HG03460 (cell line): Measurements from ENCODE around the gene NELFA.

Experiments used
- ATAC-seq: cut with Tn5 transposase; IDR thresholded peaks from one replicate; pipeline ENCODE4 v1.9.1; 2021; ENCODE audit not compliant: unreplicated experiment

The NELFA gene

GRCh38 chr4:1967512-1968149, 41.1 kb downstream of the NELFA start:
- ATAC-seq = no peak

GRCh38 chr4:1964971-1965370, 43.8 kb downstream of the NELFA start:
- no peak for ATAC-seq

- no peak for ATAC-seq
Measured at GRCh38 chr4:1964443-1964842, 44.3 kb downstream of the NELFA start.

- no peak for ATAC-seq
Measured at GRCh38 chr4:1962980-1963379, 45.8 kb downstream of the NELFA start.

- no peak for ATAC-seq
Measured at GRCh38 chr4:1961563-1961962, 47.2 kb downstream of the NELFA start.

- no peak for ATAC-seq
Measured at GRCh38 chr4:1961038-1961437, 47.7 kb downstream of the NELFA start.

- no peak for ATAC-seq
Measured at GRCh38 chr4:1960170-1960825, 48.5 kb downstream of the NELFA start.

- no peak for ATAC-seq
Measured at GRCh38 chr4:1959104-1959384, 49.7 kb downstream of the NELFA start.

GRCh38 chr4:1958276-1959103, 50.3 kb downstream of the NELFA start:
- ATAC-seq = no peak

- ATAC-seq = no peak
Measured at GRCh38 chr4:1956631-1957030, 52.1 kb downstream of the NELFA start.

- ATAC-seq = no peak
Measured at GRCh38 chr4:1953335-1953734, 55.4 kb downstream of the NELFA start.

- ATAC-seq = no peak
Measured at GRCh38 chr4:1952719-1953118, 56.1 kb downstream of the NELFA start.

GRCh38 chr4:1952058-1952700, 56.6 kb downstream of the NELFA start:
- no peak for ATAC-seq

GRCh38 chr4:1950369-1950768, 58.4 kb downstream of the NELFA start:
- no peak for ATAC-seq

GRCh38 chr4:1948892-1949436, 59.8 kb downstream of the NELFA start:
- no peak for ATAC-seq

GRCh38 chr4:1948232-1948631, 60.5 kb downstream of the NELFA start:
- ATAC-seq = no peak

GRCh38 chr4:1945912-1946311, 62.9 kb downstream of the NELFA start:
- ATAC-seq = no peak

- no peak for ATAC-seq
Measured at GRCh38 chr4:1945124-1945895, 63.5 kb downstream of the NELFA start.

GRCh38 chr4:1943928-1944327, 64.8 kb downstream of the NELFA start:
- ATAC-seq = no peak

- ATAC-seq = no peak
Measured at GRCh38 chr4:1940566-1940965, 68.2 kb downstream of the NELFA start.
